ENCODE results near the gene CCDC167.

Gene CCDC167

GRCh38 chr6:37480951-37481534, 18.6 kb downstream of the CCDC167 start:
- TF ChIP-seq CTCF (IDR thresholded peaks at IDR 0.05; ENCODE audit: low read length, missing control alignments) = no peak
- no peak for DNase-seq (ENCODE audit: low read depth)
- no peak overlapping the region for H3K4me3 ChIP-seq (replicated peaks; ENCODE audit: low read depth, low read length)

DNA sequence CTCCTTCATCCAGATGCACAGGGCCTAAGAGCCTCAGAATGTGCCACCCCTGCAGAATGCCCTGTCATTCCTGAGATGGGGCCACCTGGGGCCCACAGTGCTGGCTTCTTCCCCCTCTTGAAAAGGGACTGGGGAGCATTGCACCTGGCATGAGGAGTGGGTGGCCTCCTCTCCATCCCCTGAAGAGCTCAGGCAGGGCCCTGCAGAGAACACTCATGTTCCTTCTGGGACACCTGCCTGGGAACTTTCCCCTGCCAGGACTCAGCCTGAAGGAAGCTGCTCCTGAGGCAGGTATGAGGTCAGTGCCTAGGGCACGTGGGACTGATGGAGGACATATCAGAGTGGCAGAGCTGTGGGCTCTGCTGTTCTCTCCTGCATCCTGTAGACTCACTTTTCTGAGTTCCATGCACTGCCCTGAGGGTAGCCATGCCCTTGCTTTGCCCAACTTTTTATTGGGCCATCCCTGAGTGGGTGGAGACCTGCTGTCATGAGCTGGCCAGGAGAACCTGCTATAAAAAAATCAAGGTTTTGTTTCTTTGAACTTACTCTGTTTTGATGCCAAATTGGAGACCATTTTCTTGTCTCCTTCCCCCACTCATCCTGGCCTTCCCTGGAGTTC, 19.5 kb downstream of the CCDC167 start:
- H3K4me3 ChIP-seq (replicated peaks; ENCODE audit: low read depth, low read length) = no peak overlapping the region
- no peak for TF ChIP-seq CTCF (IDR thresholded peaks at IDR 0.05; ENCODE audit: low read length, missing control alignments)
- DNase-seq (ENCODE audit: low read depth) = no peak

DNA sequence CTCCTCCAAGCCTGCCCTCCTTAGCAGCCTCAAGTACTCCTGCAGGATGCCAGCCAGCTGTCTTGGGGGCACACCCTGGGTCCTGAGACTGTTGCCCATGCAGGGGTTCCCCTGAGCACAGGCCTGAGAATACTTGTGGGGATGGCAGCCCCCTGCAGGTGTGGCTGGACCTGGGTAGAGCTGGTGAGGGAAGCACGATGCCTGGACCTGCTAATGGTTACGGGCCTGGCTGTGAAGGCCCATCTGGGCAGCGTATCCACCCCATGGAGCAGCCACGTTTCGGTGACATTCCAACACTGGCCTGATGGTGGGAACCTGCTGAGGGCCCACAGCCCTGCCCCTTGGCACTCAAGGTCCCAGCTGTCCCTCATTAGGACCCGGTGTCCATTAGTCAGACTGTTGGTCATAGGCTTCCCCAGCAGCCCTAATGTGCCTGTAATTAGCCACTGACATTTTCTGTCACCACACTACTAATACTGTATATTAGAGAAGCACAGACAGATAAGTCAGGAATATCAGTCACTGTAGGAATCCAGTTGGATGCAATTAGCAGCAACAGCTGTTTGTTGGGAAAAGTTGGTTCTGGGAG, 20.3 kb downstream of the CCDC167 start:
- no peak for TF ChIP-seq CTCF (IDR thresholded peaks at IDR 0.05; ENCODE audit: low read length, missing control alignments)
- H3K4me3 ChIP-seq (replicated peaks; ENCODE audit: low read depth, low read length) = no peak overlapping the region
- DNase-seq (ENCODE audit: low read depth) = no peak

DNA sequence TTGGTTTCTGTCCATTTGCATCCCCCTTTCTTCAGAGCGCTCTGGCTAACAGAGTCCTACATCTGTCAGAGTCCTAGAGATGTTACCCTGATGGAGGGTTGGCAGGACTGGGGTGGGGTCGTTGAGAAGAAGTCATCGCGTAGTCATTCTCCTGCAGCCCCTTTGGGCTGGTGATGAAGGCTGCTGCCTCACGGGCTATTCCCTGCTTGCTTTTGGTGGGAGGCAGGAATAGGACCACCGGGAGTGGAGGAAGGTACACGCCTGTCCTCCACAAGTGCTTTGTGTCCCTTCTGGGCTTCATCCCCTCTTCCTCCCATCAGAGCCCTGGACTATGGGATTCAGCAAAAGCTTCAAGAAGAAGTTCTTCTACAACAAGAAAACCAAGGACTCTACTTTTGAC, 20.9 kb downstream of the CCDC167 start:
- no peak overlapping the region for H3K4me3 ChIP-seq (replicated peaks; ENCODE audit: low read depth, low read length)
- DNase-seq (ENCODE audit: low read depth) = no peak
- no peak for TF ChIP-seq CTCF (IDR thresholded peaks at IDR 0.05; ENCODE audit: low read length, missing control alignments)

GRCh38 chr6:37477656-37478435, 21.8 kb downstream of the CCDC167 start:
- TF ChIP-seq CTCF (IDR thresholded peaks at IDR 0.05; ENCODE audit: low read length, missing control alignments) = no peak
- no peak overlapping the region for H3K4me3 ChIP-seq (replicated peaks; ENCODE audit: low read depth, low read length)
- DNase-seq (ENCODE audit: low read depth) = no peak

DNA sequence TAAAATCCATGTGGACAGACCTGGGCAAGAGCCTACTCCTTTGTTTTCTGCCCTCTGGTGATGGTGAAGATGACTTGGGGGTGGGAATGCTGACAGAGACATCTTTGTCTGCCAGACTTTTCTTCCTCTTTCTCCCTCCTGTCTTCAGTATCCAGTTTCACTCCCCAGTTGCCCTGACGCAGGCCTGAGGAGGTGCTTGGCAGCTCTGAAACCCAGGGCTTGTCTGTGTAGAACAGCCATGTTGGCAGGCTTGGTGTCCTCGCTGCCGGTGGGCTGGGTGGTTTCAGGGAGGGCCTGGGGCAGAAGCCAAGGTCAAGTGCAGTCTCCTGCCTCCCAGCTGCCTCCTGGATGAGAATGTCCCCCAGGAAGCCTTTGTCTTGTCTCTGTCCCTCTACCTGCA, 22.5 kb downstream of the CCDC167 start:
- no peak for TF ChIP-seq CTCF (IDR thresholded peaks at IDR 0.05; ENCODE audit: low read length, missing control alignments)
- H3K4me3 ChIP-seq (replicated peaks; ENCODE audit: low read depth, low read length) = no peak overlapping the region
- DNase-seq (ENCODE audit: low read depth) = no peak

All from fibroblast of pulmonary artery (primary cell).